GM21360 (cell line): ENCODE measurements around the gene CREBZF.

Experiments used
- ATAC-seq: cut with Tn5 transposase; IDR thresholded peaks from one replicate; pipeline ENCODE4 v1.9.1; 2021; ENCODE audit warnings: mild to moderate bottlenecking, moderate library complexity; ENCODE audit not compliant: unreplicated experiment

The CREBZF gene

GRCh38 chr11:85664615-85665481, at the start of gene CREBZF:
CREBZF (minus strand) TSS chr11:85665129; CDS start chr11:85664875, 254 bp downstream.
- peak; percentile 92 for ATAC-seq

GRCh38 chr11:85712953-85713352, 48.0 kb upstream of the CREBZF start:
- no peak for ATAC-seq

GRCh38 chr11:85710917-85711316, 46.0 kb upstream of the CREBZF start:
- no peak for ATAC-seq

- no peak for ATAC-seq
These were observed 45.2 kb upstream of the CREBZF start for GRCh38 chr11:85709941-85710702.

GRCh38 chr11:85705800-85706199, 40.9 kb upstream of the CREBZF start:
- no peak for ATAC-seq

GRCh38 chr11:85704967-85705366, 40.0 kb upstream of the CREBZF start:
- no peak for ATAC-seq

GRCh38 chr11:85699957-85700741, 35.2 kb upstream of the CREBZF start:
- ATAC-seq, result peak; percentile 68

- no peak for ATAC-seq
These were observed 33.3 kb upstream of the CREBZF start for GRCh38 chr11:85698195-85698594.

GRCh38 chr11:85697747-85698146, 32.8 kb upstream of the CREBZF start:
- no peak for ATAC-seq

- ATAC-seq, result no peak
These were observed 30.6 kb upstream of the CREBZF start for GRCh38 chr11:85695546-85695945.

GRCh38 chr11:85694385-85694980, 29.6 kb upstream of the CREBZF start:
- no peak for ATAC-seq

GRCh38 chr11:85685820-85686459, 21.0 kb upstream of the CREBZF start, which contains the start of gene CCDC89:
CCDC89 (minus strand) TSS chr11:85686195; CDS start chr11:85686130, 65 bp downstream.
- ATAC-seq, result no peak

GRCh38 chr11:85685125-85685819, 20.3 kb upstream of the CREBZF start:
- ATAC-seq, result no peak

GRCh38 chr11:85682330-85683305, 17.7 kb upstream of the CREBZF start:
- peak; percentile 79 for ATAC-seq

- ATAC-seq, result no peak
These were observed 16.0 kb upstream of the CREBZF start for GRCh38 chr11:85680897-85681296.

- ATAC-seq, result no peak
These were observed 14.6 kb upstream of the CREBZF start for GRCh38 chr11:85679576-85679975.

- no peak for ATAC-seq
These were observed 8.5 kb upstream of the CREBZF start for GRCh38 chr11:85673393-85673792.

- ATAC-seq, result no peak
These were observed 7.4 kb upstream of the CREBZF start for GRCh38 chr11:85672105-85672902.
